HepG2 (cell line): Measurements from ENCODE around the gene CIAO2B. TPM values are rescaled to one million over a fixed set of nuclear protein-coding genes. Genes with fewer than 3 reads are reported as not detected.
A peak's percentile ranks its signal among the peaks of the same experiment; 100 is the strongest.

Experiments
- ARNTL ChIP-seq: sonication (generic); formaldehyde crosslinking; IDR thresholded peaks from 2 replicates; pipeline ENCODE4 v1.4.0; 2020; ENCODE audit warnings: mild to moderate bottlenecking, missing genetic modification reagents
- CHD2 ChIP-seq: IDR thresholded peaks from 2 replicates; pipeline ENCODE4 v1.6.1; 2011; ENCODE audit warnings: low read depth, low read length, improper control_type of control experiment
- FOXC1 ChIP-seq: sonication (generic); formaldehyde crosslinking; IDR thresholded peaks from 2 replicates; pipeline ENCODE4 v1.8.0; 2022; ENCODE audit warnings: mild to moderate bottlenecking, missing genetic modification reagents, borderline replicate concordance
- GFI1 ChIP-seq: sonication (generic); formaldehyde crosslinking; IDR thresholded peaks from 2 replicates; pipeline ENCODE4 v1.5.0; 2020; ENCODE audit warnings: missing genetic modification reagents, mild to moderate bottlenecking, borderline replicate concordance
- HHEX ChIP-seq: IDR thresholded peaks from 2 replicates; pipeline ENCODE4 v1.6.1; 2016; ENCODE audit warnings: control low read depth
- KMT2A ChIP-seq: sonication (generic); formaldehyde crosslinking; IDR thresholded peaks from 2 replicates; pipeline ENCODE4 v1.4.0; 2020; ENCODE audit warnings: missing genetic modification reagents
- LCORL ChIP-seq, 2 experiments: fragments of 450-650 bp in 1 of 2; sonication (generic) in 1 of 2; formaldehyde crosslinking in 1 of 2; IDR thresholded peaks; 2 replicates each; pipeline versions ENCODE4 v1.5.0 to v1.6.1; 2017 to 2020; ENCODE audit warnings: antibody characterized with exemption in 1 of 2, missing genetic modification reagents in 1 of 2
- MIER3 ChIP-seq: IDR thresholded peaks from 2 replicates; pipeline ENCODE4 v1.6.1; 2016; ENCODE audit warnings: missing compliant biosample characterization, borderline replicate concordance
- NFYB ChIP-seq: sonication (generic); formaldehyde crosslinking; IDR thresholded peaks from 2 replicates; pipeline ENCODE4 v1.4.0; 2020; ENCODE audit warnings: missing genetic modification reagents
- NFYC ChIP-seq: IDR thresholded peaks from 2 replicates; pipeline ENCODE4 v1.6.1; 2016; ENCODE audit warnings: missing genetic modification reagents, missing compliant biosample characterization
- RCOR2 ChIP-seq: IDR thresholded peaks from 2 replicates; pipeline ENCODE4 v1.6.1; 2016; ENCODE audit warnings: missing biosample characterization, missing genetic modification reagents
- RXRB ChIP-seq: IDR thresholded peaks from 2 replicates; pipeline ENCODE4 v1.6.1; 2016; ENCODE audit warnings: borderline replicate concordance, missing genetic modification reagents, missing compliant biosample characterization
- SIX1 ChIP-seq: sonication (generic); formaldehyde crosslinking; IDR thresholded peaks from 2 replicates; pipeline ENCODE4 v1.4.0; 2020; ENCODE audit warnings: missing genetic modification reagents, borderline replicate concordance
- SSRP1 ChIP-seq: IDR thresholded peaks from 2 replicates; pipeline ENCODE4 v1.6.1; 2016; ENCODE audit warnings: control low read depth
- ZBTB1 ChIP-seq: sonication (generic); formaldehyde crosslinking; IDR thresholded peaks from 2 replicates; pipeline ENCODE4 v1.4.0; 2020; ENCODE audit warnings: missing genetic modification reagents, borderline replicate concordance
- ZNF10 ChIP-seq: sonication (generic); formaldehyde crosslinking; IDR thresholded peaks from 2 replicates; pipeline ENCODE4 v1.4.0; 2020; ENCODE audit warnings: mild to moderate bottlenecking, low read depth, missing genetic modification reagents, borderline replicate concordance
- ZNF589 ChIP-seq: sonication (generic); formaldehyde crosslinking; conservative IDR thresholded peaks from 2 replicates; pipeline ENCODE4 v1.8.0; 2022; ENCODE audit warnings: mild to moderate bottlenecking, moderate library complexity, missing genetic modification reagents
- polyA plus RNA-seq, 8 experiments: library from polyadenylated mRNA; depleted of rRNA in 3 of 8; stranded (reverse) in 7 of 8; unstranded in 1 of 8; fragments of >200 nt; fragmentation: Illumina TruSeq in 4 of 8; extraction: Trizol in 4 of 8; gene quantifications; 2 replicates each; pipeline versions ENCODE4 v1.2.1 to v1.2.3, GENCODE V29; 2011 to 2016; ENCODE audit warnings: low read depth in 4 of 8, missing spikeins in 1 of 8, mixed read lengths in 1 of 8; ENCODE audit not compliant: insufficient read depth in 1 of 8
- total RNA-seq, 5 experiments: library from RNA; depleted of rRNA; stranded (reverse); fragments of >200 nt; fragmentation: Illumina TruSeq; extraction: Trizol; gene quantifications; 2 replicates each; pipeline ENCODE4 v1.2.3, GENCODE V29; 2016; ENCODE audit warnings: low read depth in 1 of 5
- TF ChIP-seq, protein P1 (sequence below): sonication (generic); formaldehyde crosslinking; IDR thresholded peaks from 2 replicates; pipeline ENCODE4 v1.4.0; 2020; ENCODE audit warnings: missing genetic modification reagents, borderline replicate concordance
- TF ChIP-seq, protein P2 (sequence below): IDR thresholded peaks from 2 replicates; pipeline ENCODE4 v1.6.1; 2016; ENCODE audit warnings: low read depth
- TF ChIP-seq, protein P3 (sequence below): sonication (generic); formaldehyde crosslinking; IDR thresholded peaks from 2 replicates; pipeline ENCODE4 v1.4.0; 2020; ENCODE audit warnings: missing genetic modification reagents, mild to moderate bottlenecking, borderline replicate concordance

The CIAO2B gene
- total and polyA plus RNA-seq, 2 of the 13 experiments (the other 11 are each of a cell fraction or from before 2014, with no cell fraction given) = 157 to 293 TPM

DNA sequence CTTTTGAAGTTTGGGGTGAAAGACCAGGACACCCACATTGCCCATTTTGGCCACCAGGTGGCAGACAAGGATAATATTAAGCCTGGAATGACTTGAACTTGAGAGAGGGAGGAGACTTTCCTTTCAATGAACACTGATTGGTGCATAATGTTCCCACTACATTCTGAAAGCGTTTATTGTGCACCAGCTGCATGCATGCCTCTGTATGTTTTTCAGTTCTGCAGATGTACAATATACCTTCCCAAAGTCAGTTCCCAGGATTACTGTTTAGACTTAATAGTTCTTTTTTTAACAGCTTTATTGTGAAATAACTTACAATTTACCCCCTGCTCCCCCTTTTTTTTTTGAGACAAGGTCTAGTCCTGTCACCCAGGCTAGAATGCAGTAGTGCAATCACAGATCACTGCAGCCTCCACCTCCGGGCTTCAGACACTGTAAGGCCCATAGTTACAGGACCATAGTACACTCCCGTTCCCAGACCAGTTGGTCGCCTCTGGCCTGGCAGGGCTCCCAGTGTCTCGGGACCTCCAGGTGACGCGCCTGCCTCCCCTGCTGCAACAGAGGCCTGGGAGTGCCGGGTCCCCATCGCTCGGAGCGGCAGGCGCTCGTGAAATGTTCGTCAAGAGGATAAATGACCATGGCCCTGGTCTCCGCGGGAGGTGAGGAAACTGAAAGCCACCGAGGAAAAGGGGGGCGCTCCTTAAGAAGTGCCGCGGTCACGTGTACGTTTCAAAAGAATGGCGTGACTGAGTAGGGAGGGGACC lies 13.3 kb upstream of the CIAO2B start (continued):
- TF ChIP-seq, protein P1, sequence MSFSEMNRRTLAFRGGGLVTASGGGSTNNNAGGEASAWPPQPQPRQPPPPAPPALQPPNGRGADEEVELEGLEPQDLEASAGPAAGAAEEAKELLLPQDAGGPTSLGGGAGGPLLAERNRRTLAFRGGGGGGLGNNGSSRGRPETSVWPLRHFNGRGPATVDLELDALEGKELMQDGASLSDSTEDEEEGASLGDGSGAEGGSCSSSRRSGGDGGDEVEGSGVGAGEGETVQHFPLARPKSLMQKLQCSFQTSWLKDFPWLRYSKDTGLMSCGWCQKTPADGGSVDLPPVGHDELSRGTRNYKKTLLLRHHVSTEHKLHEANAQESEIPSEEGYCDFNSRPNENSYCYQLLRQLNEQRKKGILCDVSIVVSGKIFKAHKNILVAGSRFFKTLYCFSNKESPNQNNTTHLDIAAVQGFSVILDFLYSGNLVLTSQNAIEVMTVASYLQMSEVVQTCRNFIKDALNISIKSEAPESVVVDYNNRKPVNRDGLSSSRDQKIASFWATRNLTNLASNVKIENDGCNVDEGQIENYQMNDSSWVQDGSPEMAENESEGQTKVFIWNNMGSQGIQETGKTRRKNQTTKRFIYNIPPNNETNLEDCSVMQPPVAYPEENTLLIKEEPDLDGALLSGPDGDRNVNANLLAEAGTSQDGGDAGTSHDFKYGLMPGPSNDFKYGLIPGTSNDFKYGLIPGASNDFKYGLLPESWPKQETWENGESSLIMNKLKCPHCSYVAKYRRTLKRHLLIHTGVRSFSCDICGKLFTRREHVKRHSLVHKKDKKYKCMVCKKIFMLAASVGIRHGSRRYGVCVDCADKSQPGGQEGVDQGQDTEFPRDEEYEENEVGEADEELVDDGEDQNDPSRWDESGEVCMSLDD (CRISPR knock-in tag) = peak; percentile 91
- 0 out of 2 replicates have a peak, but pooled peaks have one; percentile 54 for TF ChIP-seq SSRP1 (CRISPR knock-in tag)
- TF ChIP-seq ZNF10 (CRISPR knock-in tag) = no peak
- TF ChIP-seq, protein P2, sequence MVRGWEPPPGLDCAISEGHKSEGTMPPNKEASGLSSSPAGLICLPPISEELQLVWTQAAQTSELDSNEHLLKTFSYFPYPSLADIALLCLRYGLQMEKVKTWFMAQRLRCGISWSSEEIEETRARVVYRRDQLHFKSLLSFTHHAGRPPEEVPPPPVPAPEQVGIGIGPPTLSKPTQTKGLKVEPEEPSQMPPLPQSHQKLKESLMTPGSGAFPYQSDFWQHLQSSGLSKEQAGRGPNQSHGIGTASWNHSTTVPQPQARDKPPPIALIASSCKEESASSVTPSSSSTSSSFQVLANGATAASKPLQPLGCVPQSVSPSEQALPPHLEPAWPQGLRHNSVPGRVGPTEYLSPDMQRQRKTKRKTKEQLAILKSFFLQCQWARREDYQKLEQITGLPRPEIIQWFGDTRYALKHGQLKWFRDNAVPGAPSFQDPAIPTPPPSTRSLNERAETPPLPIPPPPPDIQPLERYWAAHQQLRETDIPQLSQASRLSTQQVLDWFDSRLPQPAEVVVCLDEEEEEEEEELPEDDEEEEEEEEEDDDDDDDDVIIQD (CRISPR knock-in tag) = 0 out of 2 replicates have a peak, but pooled peaks have one; percentile 18
- TF ChIP-seq CHD2 = 0 out of 2 replicates have a peak, but pooled peaks have one; percentile 50
- TF ChIP-seq NFYB (CRISPR knock-in tag) = peak; percentile 70
- TF ChIP-seq ZNF589 (CRISPR knock-in tag) = no peak
- peak; percentile 59 for TF ChIP-seq NFYC
- no peak; the same call in 1 of the 2 replicates for TF ChIP-seq MIER3
- 0 out of 2 replicates have a peak, but pooled peaks have one; percentile 32 for TF ChIP-seq ARNTL (CRISPR knock-in tag)
- TF ChIP-seq ZBTB1 (CRISPR knock-in tag) = no peak
- TF ChIP-seq KMT2A (CRISPR knock-in tag) = no peak
- TF ChIP-seq RCOR2 (CRISPR knock-in tag) = 0 out of 2 replicates have a peak, but pooled peaks have one; percentile 52
- TF ChIP-seq LCORL (IDR thresholded peaks at IDR 0.05) = no peak
- peak; percentile 40; the same call in 1 of the 2 replicates for TF ChIP-seq LCORL (CRISPR knock-in tag; IDR thresholded peaks at IDR 0.05)
- TF ChIP-seq GFI1 (CRISPR knock-in tag) = no peak; the same call in 1 of the 2 replicates
- TF ChIP-seq, protein P3, sequence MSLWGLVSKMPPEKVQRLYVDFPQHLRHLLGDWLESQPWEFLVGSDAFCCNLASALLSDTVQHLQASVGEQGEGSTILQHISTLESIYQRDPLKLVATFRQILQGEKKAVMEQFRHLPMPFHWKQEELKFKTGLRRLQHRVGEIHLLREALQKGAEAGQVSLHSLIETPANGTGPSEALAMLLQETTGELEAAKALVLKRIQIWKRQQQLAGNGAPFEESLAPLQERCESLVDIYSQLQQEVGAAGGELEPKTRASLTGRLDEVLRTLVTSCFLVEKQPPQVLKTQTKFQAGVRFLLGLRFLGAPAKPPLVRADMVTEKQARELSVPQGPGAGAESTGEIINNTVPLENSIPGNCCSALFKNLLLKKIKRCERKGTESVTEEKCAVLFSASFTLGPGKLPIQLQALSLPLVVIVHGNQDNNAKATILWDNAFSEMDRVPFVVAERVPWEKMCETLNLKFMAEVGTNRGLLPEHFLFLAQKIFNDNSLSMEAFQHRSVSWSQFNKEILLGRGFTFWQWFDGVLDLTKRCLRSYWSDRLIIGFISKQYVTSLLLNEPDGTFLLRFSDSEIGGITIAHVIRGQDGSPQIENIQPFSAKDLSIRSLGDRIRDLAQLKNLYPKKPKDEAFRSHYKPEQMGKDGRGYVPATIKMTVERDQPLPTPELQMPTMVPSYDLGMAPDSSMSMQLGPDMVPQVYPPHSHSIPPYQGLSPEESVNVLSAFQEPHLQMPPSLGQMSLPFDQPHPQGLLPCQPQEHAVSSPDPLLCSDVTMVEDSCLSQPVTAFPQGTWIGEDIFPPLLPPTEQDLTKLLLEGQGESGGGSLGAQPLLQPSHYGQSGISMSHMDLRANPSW (CRISPR knock-in tag) = no peak
- TF ChIP-seq FOXC1 (CRISPR knock-in tag) = no peak
- peak; percentile 58; the same call in 1 of the 2 replicates for TF ChIP-seq SIX1 (CRISPR knock-in tag)
- TF ChIP-seq RXRB (CRISPR knock-in tag) = peak; percentile 69; the same call in 1 of the 2 replicates
- no peak for TF ChIP-seq HHEX (CRISPR knock-in tag)
